HFFc6 (cell line): ENCODE measurements around the gene RNU6-1. TPM values are rescaled to one million over a fixed set of nuclear protein-coding genes. Genes with fewer than 3 reads are reported as not detected.

Source experiments
- DNase-seq: peaks from one replicate; pipeline ENCODE4 v3.0.0-alpha.2; 2018
- H3K27ac Mint-ChIP-seq: 2 replicates; pipeline ENCODE4 v1.8.0; 2020; ENCODE audit warnings: mild to moderate bottlenecking, mixed read lengths
- H3K27me3 Mint-ChIP-seq: 2 replicates; pipeline ENCODE4 v1.8.0; 2021; ENCODE audit warnings: mild to moderate bottlenecking, moderate library complexity, mixed read lengths; ENCODE audit not compliant: insufficient read depth
- H3K36me3 Mint-ChIP-seq: 2 replicates; pipeline ENCODE4 v1.8.0; 2021; ENCODE audit warnings: low read depth, mixed read lengths
- H3K4me1 Mint-ChIP-seq: 2 replicates; pipeline ENCODE4 v1.8.0; 2020; ENCODE audit warnings: low read depth, mixed read lengths
- H3K4me3 Mint-ChIP-seq: 2 replicates; pipeline ENCODE4 v1.8.0; 2020; ENCODE audit warnings: mild to moderate bottlenecking, moderate library complexity, mixed read lengths
- H3K9me3 Mint-ChIP-seq: 2 replicates; pipeline ENCODE4 v1.8.0; 2020; ENCODE audit warnings: mild to moderate bottlenecking, mixed read lengths
- total RNA-seq, 6 experiments: library from RNA; stranded (reverse); fragmentation: NEBNext Ultra II Directional; extraction: Animal tissue kit (Norgen Biotek cat#: 25700); gene quantifications; 2 replicates in 1 of 6; 3 replicates in 5 of 6; pipeline ENCODE4 v1.2.3, GENCODE V29; 2021
- TF ChIP-seq, protein P1 (sequence below): fragments of 200-600 bp; sonication (generic); IDR thresholded peaks from 2 replicates; pipeline ENCODE4 v1.5.0; 2021; ENCODE audit warnings: antibody characterized with exemption, mild to moderate bottlenecking

The RNU6-1 gene
- total RNA-seq, 6 experiments from 2014 or later = not detected

- H3K4me3 Mint-ChIP-seq = no peak overlapping the region
- peaks cover 7% of the 10 kb centered on the region; the same call in 1 of the 2 replicates for H3K9me3 Mint-ChIP-seq
- peaks cover 12% of the 10 kb centered on the region; the same call in 1 of the 2 replicates for H3K36me3 Mint-ChIP-seq
- TF ChIP-seq, protein P1, sequence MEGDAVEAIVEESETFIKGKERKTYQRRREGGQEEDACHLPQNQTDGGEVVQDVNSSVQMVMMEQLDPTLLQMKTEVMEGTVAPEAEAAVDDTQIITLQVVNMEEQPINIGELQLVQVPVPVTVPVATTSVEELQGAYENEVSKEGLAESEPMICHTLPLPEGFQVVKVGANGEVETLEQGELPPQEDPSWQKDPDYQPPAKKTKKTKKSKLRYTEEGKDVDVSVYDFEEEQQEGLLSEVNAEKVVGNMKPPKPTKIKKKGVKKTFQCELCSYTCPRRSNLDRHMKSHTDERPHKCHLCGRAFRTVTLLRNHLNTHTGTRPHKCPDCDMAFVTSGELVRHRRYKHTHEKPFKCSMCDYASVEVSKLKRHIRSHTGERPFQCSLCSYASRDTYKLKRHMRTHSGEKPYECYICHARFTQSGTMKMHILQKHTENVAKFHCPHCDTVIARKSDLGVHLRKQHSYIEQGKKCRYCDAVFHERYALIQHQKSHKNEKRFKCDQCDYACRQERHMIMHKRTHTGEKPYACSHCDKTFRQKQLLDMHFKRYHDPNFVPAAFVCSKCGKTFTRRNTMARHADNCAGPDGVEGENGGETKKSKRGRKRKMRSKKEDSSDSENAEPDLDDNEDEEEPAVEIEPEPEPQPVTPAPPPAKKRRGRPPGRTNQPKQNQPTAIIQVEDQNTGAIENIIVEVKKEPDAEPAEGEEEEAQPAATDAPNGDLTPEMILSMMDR = no peak
- DNase-seq = no peak
- 0 out of 2 replicates have a peak, but pooled peaks cover 7% of the 10 kb centered on the region for H3K4me1 Mint-ChIP-seq
- H3K27me3 Mint-ChIP-seq = peaks cover 64% of the 10 kb centered on the region
- no peak overlapping the region for H3K27ac Mint-ChIP-seq
Measured at GRCh38 chr15:67825881-67826716, 13.7 kb downstream of the RNU6-1 start.

DNA sequence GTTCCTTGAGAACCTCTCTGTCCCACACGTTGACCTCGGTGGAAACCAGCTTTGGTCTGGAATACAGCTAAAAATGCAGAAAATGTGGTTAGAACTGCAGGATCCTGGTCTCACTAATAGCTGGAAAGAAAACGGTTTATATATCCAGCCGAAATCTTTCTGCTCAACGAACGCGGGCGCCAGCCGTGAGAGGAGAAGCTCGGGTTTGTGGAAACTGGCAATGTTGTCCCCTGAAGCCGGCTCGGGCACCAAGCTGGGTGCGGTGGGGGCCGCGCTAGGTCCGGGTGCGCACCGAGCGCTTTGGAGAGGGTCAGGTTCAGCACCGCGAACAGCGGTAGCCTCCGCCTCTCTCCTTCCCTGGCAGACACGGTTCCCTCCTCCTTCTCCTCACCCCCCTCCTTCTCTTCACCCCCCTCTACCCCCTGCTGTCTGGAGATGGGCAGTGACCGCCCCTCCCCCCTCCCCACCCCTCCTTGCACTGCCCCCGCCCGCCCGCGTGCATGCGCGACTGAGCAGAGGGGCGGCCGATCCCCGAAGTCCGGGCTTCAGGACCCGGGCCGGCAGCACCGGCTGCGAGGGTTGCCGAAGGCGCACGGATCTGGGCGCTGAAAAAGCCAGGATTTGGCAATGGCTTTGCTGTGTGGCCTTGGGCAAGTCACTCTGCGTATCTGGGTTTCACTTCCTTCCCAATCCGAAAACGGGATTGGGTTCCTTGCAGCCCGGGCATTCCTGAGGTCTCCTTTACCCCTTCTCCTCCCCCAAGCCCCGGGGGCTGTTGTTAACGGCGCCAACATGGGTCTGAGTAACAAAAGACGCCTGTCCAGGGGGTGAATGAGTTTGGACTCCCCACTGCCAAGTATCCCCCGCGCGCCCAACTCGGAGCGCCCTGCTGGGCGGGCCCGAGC is 14.6 kb downstream of the RNU6-1 start, which contains the start of gene SKOR1:
Gene SKOR1 (plus strand): TSS at position 534 of the 905 bp plus-strand sequence. CDS start 94 bp downstream, at position 628.
- no peak within 1 kb of the TSS for H3K27ac Mint-ChIP-seq
- H3K4me3 Mint-ChIP-seq = peak within 1 kb of the TSS; percentile 39; the same call in 1 of the 2 replicates
- DNase-seq = no peak
- TF ChIP-seq, protein P1 = no peak
- peaks cover 64% of the 10 kb centered on the region for H3K27me3 Mint-ChIP-seq
- H3K36me3 Mint-ChIP-seq = peaks cover 12% of the 10 kb centered on the region; the same call in 1 of the 2 replicates
- H3K4me1 Mint-ChIP-seq = 0 out of 2 replicates have a peak, but pooled peaks cover 7% of the 10 kb centered on the region
- H3K9me3 Mint-ChIP-seq = peaks cover 7% of the 10 kb centered on the region; the same call in 1 of the 2 replicates

- TF ChIP-seq, protein P1 = no peak
- peaks cover 64% of the 10 kb centered on the region for H3K27me3 Mint-ChIP-seq
Measured at GRCh38 chr15:67824197-67824968, 15.5 kb downstream of the RNU6-1 start.

GRCh38 chr15:67823314-67824196 is 16.3 kb downstream of the RNU6-1 start:
- TF ChIP-seq, protein P1 = no peak
- Mint-ChIP-seq H3K4me3 (no peak overlapping the region; the same call in 1 of the 2 replicates), H3K27ac (no peak overlapping the region), H3K36me3 (peaks cover 12% of the 10 kb centered on the region; the same call in 1 of the 2 replicates), H3K4me1 (0 out of 2 replicates have a peak, but pooled peaks cover 7% of the 10 kb centered on the region), H3K9me3 (peaks cover 7% of the 10 kb centered on the region; the same call in 1 of the 2 replicates), H3K27me3 (peaks cover 60% of the 10 kb centered on the region)
- DNase-seq = no peak

More at GRCh38 chr15:67824197-67824968, 15.5 kb downstream of the RNU6-1 start:
- Mint-ChIP-seq H3K27ac (no peak overlapping the region), H3K9me3 (peaks cover 7% of the 10 kb centered on the region; the same call in 1 of the 2 replicates), H3K36me3 (peaks cover 12% of the 10 kb centered on the region; the same call in 1 of the 2 replicates), H3K4me3 (no peak overlapping the region), H3K4me1 (0 out of 2 replicates have a peak, but pooled peaks cover 7% of the 10 kb centered on the region)
- no peak for DNase-seq
